Fibroblast of skin of left biceps (primary cell): ENCODE measurements around the gene PQBP1.

ENCODE experiments used
- DNase-seq, 2 experiments: peaks; one replicate each; pipeline ENCODE4 v3.0.0-alpha.2; 2013; ENCODE audit warnings: low read depth in 2 of 2

The PQBP1 gene

DNA sequence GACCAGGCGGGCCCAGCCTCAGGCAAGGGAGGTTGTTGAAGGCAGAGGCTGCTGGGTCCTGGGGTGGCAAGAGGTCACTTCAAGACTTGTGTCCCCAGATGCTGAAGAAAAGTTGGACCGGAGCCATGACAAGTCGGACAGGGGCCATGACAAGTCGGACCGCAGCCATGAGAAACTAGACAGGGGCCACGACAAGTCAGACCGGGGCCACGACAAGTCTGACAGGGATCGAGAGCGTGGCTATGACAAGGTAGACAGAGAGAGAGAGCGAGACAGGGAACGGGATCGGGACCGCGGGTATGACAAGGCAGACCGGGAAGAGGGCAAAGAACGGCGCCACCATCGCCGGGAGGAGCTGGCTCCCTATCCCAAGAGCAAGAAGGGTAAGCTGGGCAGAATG, 4.4 kb downstream of the PQBP1 start:
- DNase-seq, result no peak

- no peak for DNase-seq
Observed at GRCh38 chrX:48902776-48903175, 5.0 kb downstream of the PQBP1 start.

GRCh38 chrX:48903290-48903689, 5.6 kb downstream of the PQBP1 start:
- no peak for DNase-seq

DNA sequence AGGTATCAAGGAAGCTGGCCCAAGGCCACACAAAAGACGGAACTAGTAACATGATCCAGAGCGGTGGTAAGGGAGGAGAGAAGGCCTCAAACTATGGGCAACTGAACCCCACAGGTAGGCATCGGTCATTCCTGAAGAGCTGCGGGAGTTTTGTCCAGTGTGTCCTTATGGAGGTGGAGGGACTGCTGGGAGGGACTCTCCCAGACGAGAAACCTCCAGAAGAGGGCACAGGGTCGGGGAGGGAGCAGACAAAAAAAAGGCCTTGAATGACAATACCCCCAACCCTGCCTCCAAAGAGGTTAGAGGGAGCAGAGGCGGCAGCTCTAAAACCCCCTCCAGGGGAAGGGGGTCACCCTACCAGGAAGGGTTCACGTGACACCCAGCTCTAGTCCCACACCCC, 6.5 kb downstream of the PQBP1 start:
- no peak for DNase-seq

GRCh38 chrX:48904626-48905025, 6.9 kb downstream of the PQBP1 start:
- no peak for DNase-seq

DNA sequence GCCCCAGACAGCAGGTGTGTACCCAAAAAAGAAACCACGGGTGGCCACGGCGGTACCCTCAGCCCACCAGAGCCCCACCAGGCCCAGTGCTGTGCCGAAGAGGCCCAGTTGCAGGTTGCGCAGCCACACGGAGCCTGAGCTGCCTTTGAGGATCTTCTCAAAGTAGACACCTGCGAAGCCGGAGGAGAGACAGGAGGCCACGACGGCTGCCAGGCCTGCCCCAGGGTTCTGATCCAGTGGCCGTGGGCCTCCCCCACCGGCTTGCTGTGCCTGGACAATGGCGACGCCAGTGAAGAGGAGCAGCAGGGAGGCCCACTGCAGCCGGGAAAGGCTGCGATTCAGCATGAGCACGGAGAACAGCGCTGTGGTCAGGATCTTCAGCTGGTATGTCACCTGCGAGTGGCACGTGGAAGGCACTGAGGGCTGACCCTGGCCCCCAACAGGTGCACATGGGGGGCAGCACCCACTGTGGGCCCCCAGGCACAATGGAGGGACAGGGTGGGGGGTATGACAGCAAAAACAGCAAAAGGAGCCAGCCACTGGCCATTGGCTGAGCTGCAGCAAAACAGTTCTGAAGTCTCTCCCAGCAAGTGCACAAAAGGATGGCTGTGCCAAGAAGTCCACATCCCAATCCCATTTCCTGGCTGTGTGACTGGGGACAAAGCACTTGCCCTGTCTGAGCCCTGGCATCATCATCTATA, 7.5 kb downstream of the PQBP1 start:
- no peak for DNase-seq

GRCh38 chrX:48908600-48908999, 10.9 kb downstream of the PQBP1 start:
- no peak for DNase-seq

GRCh38 chrX:48909703-48910294, 12.1 kb downstream of the PQBP1 start:
- DNase-seq, result no peak

- DNase-seq, result no peak
Observed at GRCh38 chrX:48910926-48911411, 13.2 kb downstream of the PQBP1 start.

GRCh38 chrX:48911412-48912182, 13.9 kb downstream of the PQBP1 start, which contains the start of gene SLC35A2:
Gene SLC35A2, minus strand, starts transcription at chrX:48911646. Its CDS starts 10 bp downstream, at chrX:48911636.
- DNase-seq, result no peak

GRCh38 chrX:48913605-48914366, 16.1 kb downstream of the PQBP1 start:
- no peak for DNase-seq

GRCh38 chrX:48914593-48915493, 17.1 kb downstream of the PQBP1 start:
- DNase-seq, result no peak

GRCh38 chrX:48917139-48918001, 19.6 kb downstream of the PQBP1 start:
- peak; percentile 55 to 62 for DNase-seq

DNA sequence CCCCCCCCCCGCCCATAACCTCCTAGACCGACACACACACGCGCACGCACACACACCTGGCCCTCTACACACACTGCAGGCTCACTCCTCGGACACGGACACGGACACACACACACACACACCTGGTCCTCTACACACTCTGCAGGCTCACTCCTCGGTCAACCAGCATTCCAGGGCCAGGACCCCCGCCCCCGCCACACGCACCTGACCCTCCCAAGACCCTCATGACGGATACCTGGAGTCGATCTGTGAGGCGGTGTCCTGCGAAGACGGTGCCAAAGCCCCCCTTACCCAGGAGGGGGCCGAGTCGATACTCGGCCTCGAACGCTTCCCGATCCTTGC, 20.5 kb downstream of the PQBP1 start:
- no peak for DNase-seq

GRCh38 chrX:48918643-48919340, 21.1 kb downstream of the PQBP1 start, which contains the start of gene PIM2:
Gene PIM2, minus strand, starts transcription at chrX:48919024. Its CDS starts 190 bp downstream, at chrX:48918834.
- DNase-seq, result no peak

DNA sequence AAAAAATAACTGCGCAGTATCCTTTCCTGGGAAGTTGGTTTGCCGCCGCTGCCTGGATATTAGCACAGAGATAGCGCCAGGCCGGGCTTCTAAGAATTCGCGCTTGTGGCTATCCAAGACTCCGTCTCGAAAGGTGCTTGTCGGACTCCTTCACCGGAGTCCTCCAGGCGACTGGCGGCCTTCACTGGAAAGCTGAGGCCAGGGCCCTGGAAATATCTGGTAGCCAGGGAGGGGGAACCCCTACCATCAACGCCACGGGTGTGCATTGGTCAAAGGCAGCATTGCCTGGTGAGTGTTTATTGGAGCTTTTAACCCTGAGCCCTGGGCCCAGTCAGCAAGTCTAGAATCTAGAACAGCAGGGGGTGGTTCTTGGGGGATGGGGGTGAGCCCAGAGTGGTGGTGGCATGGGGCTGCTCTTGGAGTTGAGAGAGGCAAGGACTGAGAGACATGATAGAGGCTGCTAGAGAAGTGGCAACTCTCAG, 21.7 kb downstream of the PQBP1 start:
- DNase-seq, result no peak

GRCh38 chrX:48919947-48920717, 22.4 kb downstream of the PQBP1 start:
- DNase-seq, result no peak

DNA sequence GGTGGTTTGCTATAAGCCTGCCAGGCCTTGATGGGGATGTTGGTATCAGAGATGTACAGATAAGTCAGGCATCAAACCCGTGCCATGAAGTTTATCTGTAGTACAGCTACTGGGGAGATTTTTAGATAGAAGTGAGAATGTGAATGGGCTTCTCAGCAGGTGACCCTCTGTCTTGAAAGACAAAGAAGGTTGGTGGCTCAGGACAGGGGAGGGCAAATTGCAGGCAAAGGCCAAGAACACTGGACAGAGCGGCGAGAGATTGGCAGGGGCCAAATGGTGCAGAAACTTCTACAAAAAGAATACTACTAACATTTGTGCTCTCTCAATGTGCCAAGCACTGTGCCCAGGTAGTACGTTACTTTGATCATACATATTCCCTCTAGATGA, 23.0 kb downstream of the PQBP1 start:
- no peak for DNase-seq
